DOHH2 (cell line): ENCODE results near the gene CIBAR2.

Experiments used
- CTCF ChIP-seq: fragments of 200-600 bp; sonication (generic); IDR thresholded peaks from one replicate; pipeline ENCODE4 v1.5.1; 2014; ENCODE audit warnings: antibody characterized with exemption, mild to moderate bottlenecking, low read depth, low read length; ENCODE audit not compliant: poor library complexity, severe bottlenecking
- EZH2phosphoT487 ChIP-seq: fragments of 200-600 bp; sonication (generic); IDR thresholded peaks from 2 replicates; pipeline ENCODE4 v1.6.1; 2017; ENCODE audit warnings: borderline replicate concordance, mild to moderate bottlenecking, antibody characterized with exemption, low read length, moderate library complexity, mixed read lengths

GRCh38 chr16:85094176-85094805, 18.0 kb downstream of the CIBAR2 start:
- TF ChIP-seq CTCF: no peak
- no peak for TF ChIP-seq EZH2phosphoT487
